K562 (cell line): ENCODE data around the gene ZNF300. TPM values are rescaled to one million over a fixed set of nuclear protein-coding genes. Genes with fewer than 3 reads are reported as not detected.

Experiments used
- ATAC-seq: fragments of 200-7000 bp; cut with Tn5 transposase; 3 replicates; pipeline ENCODE4 v1.9.1; 2020; ENCODE audit warnings: moderate library complexity
- BruUV-seq: library from RNA; stranded (reverse); fragments of 400-500 nt; replicated peaks from 2 replicates; lab custom pipeline; 2021; lab: Mats Ljungman, UMichigan
- CTCF ChIA-PET: fragments of 300-600 bp; formaldehyde crosslinking; extraction: SDS; loops from one replicate; lab custom pipeline; 2021; ENCODE audit warnings: low intra/inter-chr PET ratio; lab: Yijun Ruan, JAX
- POLR2A ChIA-PET: fragments of 300-600, 350-650 bp; sonication (Branson Sonifier 250); formaldehyde crosslinking; extraction: SDS; loops from one replicate; lab custom pipeline; 2021; ENCODE audit warnings: antibody characterized with exemption, inconsistent platforms; lab: Yijun Ruan, JAX
- DNase-seq, 4 experiments: peaks; one replicate each; pipeline versions ENCODE4 v3.0.0 to v3.0.0-alpha.2; 2011 to 2018; ENCODE audit warnings: low spot score in 3 of 4, mixed read lengths in 3 of 4; ENCODE audit errors: extremely low read depth in 1 of 4
- FAIRE-seq: peaks from 2 replicates; lab custom pipeline; 2011; peaks lifted over from hg19 to GRCh38; lab: Jason Lieb, UNC
- H2AFZ ChIP-seq: 2 replicates; pipeline ENCODE4 v1.6.0; 2011; ENCODE audit warnings: low read depth, low read length, control low read depth, inconsistent platforms
- H3K27ac ChIP-seq: fragments of 200-600 bp; 3 replicates; pipeline ENCODE4 v1.8.0; 2011; ENCODE audit warnings: low read depth, mild to moderate bottlenecking, control low read depth, inconsistent platforms, low read length, moderate library complexity, mixed read lengths; ENCODE audit errors: extremely low read depth
- H3K27me3 ChIP-seq, 2 experiments: fragments of 300-600 bp in 1 of 2; 2 replicates in 1 of 2; 3 replicates in 1 of 2; pipeline versions ENCODE4 v1.6.0 to v1.8.0; 2011; ENCODE audit warnings: inconsistent platforms in 2 of 2, low read length in 2 of 2, mild to moderate bottlenecking in 1 of 2, mixed read lengths in 1 of 2, moderate library complexity in 1 of 2; ENCODE audit not compliant: control insufficient read depth in 2 of 2, insufficient read depth in 2 of 2
- H3K36me3 ChIP-seq: fragments of 300-600 bp; 3 replicates; pipeline ENCODE4 v1.8.0; 2011; ENCODE audit warnings: mild to moderate bottlenecking, low read length, inconsistent platforms; ENCODE audit not compliant: control insufficient read depth, insufficient read depth
- H3K4me1 ChIP-seq, 2 experiments: fragments of 200-600 bp in 1 of 2; replicated peaks in 1 of 2; 2 replicates in 1 of 2; 3 replicates in 1 of 2; pipeline versions ENCODE4 v1.5.1 to v1.8.0; 2011; ENCODE audit warnings: inconsistent platforms in 2 of 2, low read length in 2 of 2, mild to moderate bottlenecking in 1 of 2, mixed read lengths in 1 of 2, moderate library complexity in 1 of 2; ENCODE audit not compliant: control insufficient read depth in 2 of 2, insufficient read depth in 2 of 2
- H3K4me2 ChIP-seq: 2 replicates; pipeline ENCODE4 v1.6.1; 2011; ENCODE audit warnings: low read length, control low read depth, inconsistent platforms, mixed read lengths; ENCODE audit not compliant: insufficient read depth
- H3K4me3 ChIP-seq: fragments of 200-600 bp; sonication (generic), shearing (Covaris generic); 2 replicates; pipeline ENCODE4 v1.5.1; 2016; ENCODE audit warnings: control low read depth, inconsistent platforms
- H3K79me2 ChIP-seq: fragments of 200-600 bp; 3 replicates; pipeline ENCODE4 v1.8.0; 2011; ENCODE audit warnings: low read length, inconsistent platforms; ENCODE audit not compliant: control insufficient read depth, insufficient read depth
- H3K9ac ChIP-seq, 2 experiments: 2 replicates each; pipeline versions ENCODE4 v1.6.0 to v1.6.1; 2011; ENCODE audit warnings: low read depth in 2 of 2, low read length in 2 of 2, control low read depth in 1 of 2, inconsistent platforms in 1 of 2, mild to moderate bottlenecking in 1 of 2, mixed read lengths in 1 of 2; ENCODE audit not compliant: insufficient read depth in 1 of 2
- H3K9me1 ChIP-seq: one replicate; pipeline ENCODE4 v1.6.0; 2011; ENCODE audit warnings: inconsistent platforms, mild to moderate bottlenecking, low read length, moderate library complexity; ENCODE audit not compliant: control insufficient read depth, insufficient read depth
- H3K9me3 ChIP-seq: replicated peaks from 2 replicates; pipeline ENCODE4 v1.5.1; 2011; ENCODE audit warnings: low read depth, low read length, inconsistent platforms; ENCODE audit not compliant: control insufficient read depth, insufficient read depth
- H4K20me1 ChIP-seq: replicated peaks from 2 replicates; pipeline ENCODE4 v1.6.1; 2011; ENCODE audit warnings: low read length, inconsistent platforms, mixed read lengths; ENCODE audit not compliant: control insufficient read depth, insufficient read depth
- CCNT2 ChIP-seq: IDR thresholded peaks from 2 replicates; pipeline ENCODE4 v1.6.1; 2011; ENCODE audit warnings: borderline replicate concordance, low read depth, mild to moderate bottlenecking, moderate library complexity, mixed read lengths, low read length; ENCODE audit not compliant: insufficient read length; ENCODE audit errors: extremely low read depth
- CEBPB ChIP-seq: fragments of 450-650 bp; IDR thresholded peaks from 2 replicates; pipeline ENCODE4 v1.6.1; 2016; ENCODE audit warnings: missing genetic modification characterization, missing compliant biosample characterization
- CEBPG ChIP-seq, 3 experiments: fragments of 200-800 bp in 1 of 3; sonication (Bioruptor generic) in 1 of 3; sonication (generic) in 1 of 3; formaldehyde crosslinking in 1 of 3; IDR thresholded peaks in 2 of 3; conservative IDR thresholded peaks in 1 of 3; 2 replicates each; pipeline versions ENCODE4 v1.6.1 to v1.8.0; 2016 to 2022; ENCODE audit warnings: missing compliant biosample characterization in 2 of 3, missing genetic modification characterization in 2 of 3, mild to moderate bottlenecking in 1 of 3, missing genetic modification reagents in 1 of 3
- DACH1 ChIP-seq: fragments of 450-650 bp; IDR thresholded peaks from 2 replicates; pipeline ENCODE4 v1.6.1; 2018; ENCODE audit not compliant: partially characterized antibody
- ILK ChIP-seq: fragments of 450-650 bp; IDR thresholded peaks from 2 replicates; pipeline ENCODE4 v1.6.1; 2016; ENCODE audit warnings: missing genetic modification characterization, low read depth, mild to moderate bottlenecking, missing compliant biosample characterization, moderate library complexity, borderline replicate concordance
- KDM1A ChIP-seq, 2 experiments: fragments of 450-650 bp; IDR thresholded peaks; 2 replicates each; pipeline ENCODE4 v1.6.1; 2016; ENCODE audit warnings: mild to moderate bottlenecking in 2 of 2
- MIER1 ChIP-seq: fragments of 450-650 bp; IDR thresholded peaks from 2 replicates; pipeline ENCODE4 v1.6.1; 2016; ENCODE audit warnings: antibody characterized with exemption, mild to moderate bottlenecking, low read depth
- SIRT6 ChIP-seq: IDR thresholded peaks from one replicate; pipeline ENCODE4 v1.6.1; 2012; ENCODE audit warnings: low read depth, mild to moderate bottlenecking, control low read depth, inconsistent platforms, low read length, moderate library complexity
- TEAD2 ChIP-seq: fragments of 450-650 bp; IDR thresholded peaks from 2 replicates; pipeline ENCODE4 v1.6.1; 2016; ENCODE audit warnings: missing genetic modification characterization, control low read depth, missing compliant biosample characterization
- ZNF583 ChIP-seq: fragments of 250-450 bp; sonication (Bioruptor Pico); IDR thresholded peaks from 2 replicates; pipeline ENCODE4 v1.4.0; 2020
- WGBS: fragments of 100-300 bp; shearing (Covaris generic); methylation state at CpG from one replicate; pipeline ENCODE4 v1.1.6; 2016; ENCODE audit warnings: low coverage, mixed read lengths; ENCODE audit not compliant: insufficient coverage; ENCODE audit errors: missing lambda C conversion rate; 5-methylcytosine and 5-hydroxymethylcytosine counted together
- in situ Hi-C: fragments of 300-500 bp; cut with MboI; formaldehyde crosslinking; loops from 4 replicates; pipeline ENCODE4 v1.15.0; 2018; ENCODE audit warnings: inconsistent platforms, mixed read lengths
- intact Hi-C: fragments of 100-400 bp; cut with micrococcal nuclease; formaldehyde crosslinking; loops from 2 replicates; pipeline ENCODE4 v1.14.2; 2022
- polyA plus RNA-seq, 8 experiments: library from polyadenylated mRNA; depleted of rRNA in 4 of 8; stranded (reverse) in 5 of 8; unstranded in 3 of 8; fragments of >200 nt; fragmentation: Nextera tagmentation in 2 of 8; fragmentation: Illumina TruSeq in 1 of 8; extraction: Ambion mirVana in 2 of 8; extraction: Trizol in 1 of 8; gene quantifications; 2 replicates each; pipeline versions ENCODE4 v1.2.1 to v1.2.3, GENCODE V29; 2011 to 2014; ENCODE audit warnings: inconsistent platforms in 1 of 8, missing spikeins in 1 of 8
- total RNA-seq, 7 experiments: library from RNA; depleted of rRNA in 6 of 7; stranded (reverse); fragments of >200 nt in 6 of 7; fragmentation: Illumina TruSeq in 2 of 7; extraction: Trizol in 2 of 7; gene quantifications; 2 replicates each; pipeline versions ENCODE4 v1.2.1 to v1.2.3, GENCODE V29; 2011 to 2021; ENCODE audit warnings: low replicate concordance in 1 of 7
- TF ChIP-seq, protein P1 (sequence below), 2 experiments: fragments of 450-650 bp in 1 of 2; sonication (generic) in 1 of 2; formaldehyde crosslinking in 1 of 2; IDR thresholded peaks in 1 of 2; conservative IDR thresholded peaks in 1 of 2; 2 replicates each; pipeline versions ENCODE4 v1.6.1 to v1.8.1; 2016 to 2023; ENCODE audit warnings: mild to moderate bottlenecking in 2 of 2, moderate library complexity in 2 of 2, inconsistent platforms in 1 of 2, missing genetic modification reagents in 1 of 2

The ZNF300 gene
- total and polyA plus RNA-seq, 9 of the 15 experiments (the other 6 are each of a cell fraction or from before 2014, with no cell fraction given) = 4.4 to 13.2 (median 11.1) TPM

DNA sequence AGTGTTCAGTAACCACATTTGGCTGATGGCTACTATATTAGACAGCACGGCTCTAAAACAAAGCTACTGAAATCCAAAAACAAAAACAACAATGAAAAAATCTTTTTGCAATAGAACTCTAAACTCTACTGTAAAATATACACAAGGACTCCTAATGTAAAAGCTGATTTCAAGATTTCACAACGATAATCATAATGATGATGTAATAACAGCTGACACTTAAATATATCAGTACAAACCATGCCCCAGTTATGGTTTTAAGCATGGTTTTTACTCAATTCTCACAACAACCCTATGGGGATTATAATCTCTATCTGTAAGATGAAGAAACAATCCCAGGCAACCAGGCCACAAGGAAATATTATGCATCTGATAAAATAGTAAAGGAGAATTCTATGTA lies 3.3 kb downstream of the ZNF300 start:
- peaks cover 36% of the 10 kb centered on the region for H3K9me3 ChIP-seq
- ATAC-seq = no peak
- 57% methylated on average over 2 of the region's 2 CpGs for WGBS

More for the DNA sequence above, 3.3 kb downstream of the ZNF300 start:
- BruUV-seq = no TSS peak
- Histone ChIP-seq H3K27ac (no peak overlapping the region), H4K20me1 (no peaks in the 10 kb centered on the region), H3K4me3 (no peak overlapping the region), H3K79me2 (peaks cover 4% of the 10 kb centered on the region; the same call in 1 of the 3 replicates), H3K36me3 (peaks cover 37% of the 10 kb centered on the region), H3K9ac (no peak overlapping the region), H3K4me2 (no peak overlapping the region), H3K4me1 (no peaks in the 10 kb centered on the region), H2AFZ (no peak overlapping the region), H3K27me3 (no peaks in the 10 kb centered on the region), H3K9me1 (no peaks in the 10 kb centered on the region)
- in situ Hi-C loops = no loop called here
- DNase-seq = no peak
- POLR2A ChIA-PET = interaction anchor here (0.6 kb wide), 1 partner anchor 8 kb away, joined by 3 read pairs; no protein-coding TSS in a partner anchor
- intact Hi-C loops = no loop called here
- TF ChIP-seq CCNT2 (no peak), ZNF583 (CRISPR knock-in tag) (no peak), TEAD2 (tag) (no peak), ILK (tag) (no peak), SIRT6 (no peak), DACH1 (no peak), CEBPG (CRISPR knock-in tag; IDR thresholded peaks at IDR 0.05) (no peak), CEBPG (tag; conservative IDR thresholded peaks at IDR 0.05 in 1 of 2, IDR thresholded peaks at IDR 0.05 in 1 of 2) (peak; percentile 50 to 57), KDM1A (IDR thresholded peaks at IDR 0.05) (no peak), CEBPB (tag) (peak; percentile 62), MIER1 (no peak)
- TF ChIP-seq, protein P1, sequence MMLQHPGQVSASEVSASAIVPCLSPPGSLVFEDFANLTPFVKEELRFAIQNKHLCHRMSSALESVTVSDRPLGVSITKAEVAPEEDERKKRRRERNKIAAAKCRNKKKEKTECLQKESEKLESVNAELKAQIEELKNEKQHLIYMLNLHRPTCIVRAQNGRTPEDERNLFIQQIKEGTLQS (IDR thresholded peaks at IDR 0.05) = peak; percentile 64
- TF ChIP-seq, protein P1 (CRISPR knock-in tag; conservative IDR thresholded peaks at IDR 0.05) = no peak
- FAIRE-seq = no peak
- CTCF ChIA-PET = no interaction called here
